Inflammatory macrophage (primary cell): ENCODE measurements around the gene RP9.
"Not testable (repeated sequence)": the region's sequence is repeated elsewhere in the genome, so short reads cannot be mapped to it uniquely, and the experiment has no call there.

Experiments used
- DNase-seq, 2 donors: peaks; one replicate each; pipeline ENCODE4 v3.0.0-alpha.2; 2020 to 2022

RP9 gene

DNA sequence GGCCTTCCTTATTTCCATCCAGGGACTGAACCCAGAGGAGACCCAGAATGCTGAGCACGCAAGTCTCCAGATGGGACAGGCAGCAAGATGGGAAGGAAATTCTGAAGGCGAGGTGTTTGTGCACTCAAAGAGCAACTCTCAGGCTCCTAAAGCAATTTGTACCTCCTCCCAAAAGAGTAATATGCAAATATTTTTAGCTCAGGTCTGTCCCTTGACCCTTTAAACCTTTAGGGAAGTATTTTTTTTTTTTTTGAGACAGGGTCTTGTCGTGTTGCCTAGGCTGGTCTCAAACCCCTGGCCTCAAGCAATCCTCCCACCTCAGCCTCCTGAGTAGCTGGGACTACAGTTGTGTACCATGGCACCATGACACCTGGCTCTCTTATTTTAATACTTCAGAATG lies 8.4 kb downstream of the RP9 start:
- no peak for DNase-seq

DNA sequence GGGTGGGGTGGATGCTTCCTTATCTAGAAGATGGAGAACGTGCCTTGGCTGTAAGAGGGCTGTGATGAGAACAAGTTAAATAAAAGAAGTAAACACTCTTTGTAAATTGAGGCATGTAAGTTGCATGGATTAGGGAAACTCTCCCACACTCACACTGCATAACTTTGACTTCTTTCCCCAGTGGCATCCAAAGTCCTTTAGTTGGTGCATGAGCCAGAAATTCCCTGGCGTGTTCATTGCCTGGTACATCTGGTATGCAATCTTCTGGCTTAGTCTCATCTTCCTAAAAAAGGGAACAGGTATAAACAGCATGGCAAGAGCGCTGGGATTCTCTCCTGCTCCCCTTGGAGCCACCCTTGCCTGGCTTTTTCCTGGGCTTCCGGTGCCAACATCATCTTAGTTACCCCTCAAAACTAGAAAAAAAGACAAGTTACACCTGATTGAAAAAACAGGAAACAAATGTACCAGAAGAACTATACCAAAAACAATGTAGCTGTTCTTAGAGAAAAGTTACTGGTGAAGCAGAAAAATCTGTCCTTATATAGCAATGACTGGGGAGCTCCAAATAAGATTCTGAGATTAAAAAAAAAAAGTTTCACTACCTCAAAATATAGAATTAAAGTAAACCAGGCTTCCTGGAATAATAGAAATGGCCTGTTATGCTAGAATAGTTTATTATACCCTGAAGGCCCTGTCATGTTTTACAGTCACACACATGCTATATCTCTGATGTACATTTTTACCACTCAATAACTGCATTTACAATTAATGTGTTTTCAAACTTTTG lies 9.9 kb downstream of the RP9 start:
- no peak for DNase-seq

DNA sequence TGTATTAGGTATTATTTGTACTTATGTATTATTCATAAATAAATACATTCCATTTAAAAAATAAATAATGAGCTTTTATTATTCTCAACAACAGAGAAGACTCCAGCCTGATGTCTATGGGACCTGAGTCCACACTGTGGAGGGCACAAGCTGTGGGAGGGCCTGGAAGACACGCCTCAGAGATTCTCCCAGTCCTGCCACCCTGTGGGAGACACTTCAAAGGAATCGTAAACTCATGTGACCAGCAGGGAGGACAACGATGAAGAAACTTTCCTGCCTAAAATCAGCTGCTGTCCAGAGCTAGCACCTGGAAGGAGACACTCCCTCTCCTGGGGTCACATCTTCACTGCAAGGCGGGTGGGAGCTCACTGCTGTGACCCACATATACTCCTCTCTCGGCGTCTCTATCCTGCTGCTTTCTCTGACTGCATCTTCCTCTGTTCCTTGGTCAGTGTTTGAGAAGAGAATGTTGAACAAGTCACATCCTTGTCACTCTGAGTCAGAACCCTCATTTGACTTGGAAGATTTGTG lies 14.4 kb downstream of the RP9 start:
- DNase-seq, result not testable (repeated sequence)

DNA sequence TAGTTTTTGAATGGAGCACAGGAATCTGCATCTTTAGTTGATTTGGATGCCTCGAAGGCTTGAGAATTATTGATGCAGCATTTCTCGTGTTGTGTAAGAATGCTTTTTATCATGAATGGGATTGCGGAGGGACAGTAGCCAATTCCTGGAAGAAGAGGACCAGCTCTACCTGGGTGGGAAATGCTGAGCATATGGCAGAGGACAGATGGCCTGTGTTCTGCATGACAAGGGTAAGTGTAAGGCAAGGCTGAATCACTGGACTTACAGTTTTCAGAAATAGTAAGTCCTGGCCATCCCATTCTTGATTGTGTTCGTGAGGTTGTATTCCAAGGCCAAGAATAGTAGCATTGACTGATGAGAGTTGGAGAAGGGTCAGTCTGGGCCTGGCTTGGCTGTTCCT lies 15.9 kb downstream of the RP9 start:
- DNase-seq, result no peak

DNA sequence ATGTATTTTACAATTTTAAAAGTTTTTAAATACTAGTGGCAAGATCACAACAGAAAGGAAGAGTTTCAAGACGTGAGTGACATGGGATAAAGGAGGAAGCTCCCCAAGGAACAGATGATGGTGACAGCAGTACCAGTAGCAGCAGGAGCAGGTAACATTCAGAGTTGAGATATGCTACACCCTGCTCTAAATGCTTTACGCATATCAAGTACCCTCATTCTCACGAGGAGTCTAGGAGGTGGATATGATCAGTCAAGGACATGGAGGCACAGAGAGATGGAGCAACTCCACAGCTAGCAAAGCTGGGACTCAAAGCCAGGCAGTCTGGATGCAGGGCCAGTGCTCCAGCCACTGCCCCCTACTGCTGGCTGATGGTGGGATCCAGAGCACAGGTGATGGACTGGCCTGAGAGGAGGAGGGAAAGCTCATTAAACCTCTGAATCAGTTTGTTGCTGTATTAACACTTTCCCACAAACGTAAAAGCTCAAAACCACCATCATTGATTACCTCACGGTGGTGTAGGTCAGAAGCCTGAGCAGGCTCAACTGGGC lies 17.5 kb downstream of the RP9 start:
- no peak for DNase-seq

DNA sequence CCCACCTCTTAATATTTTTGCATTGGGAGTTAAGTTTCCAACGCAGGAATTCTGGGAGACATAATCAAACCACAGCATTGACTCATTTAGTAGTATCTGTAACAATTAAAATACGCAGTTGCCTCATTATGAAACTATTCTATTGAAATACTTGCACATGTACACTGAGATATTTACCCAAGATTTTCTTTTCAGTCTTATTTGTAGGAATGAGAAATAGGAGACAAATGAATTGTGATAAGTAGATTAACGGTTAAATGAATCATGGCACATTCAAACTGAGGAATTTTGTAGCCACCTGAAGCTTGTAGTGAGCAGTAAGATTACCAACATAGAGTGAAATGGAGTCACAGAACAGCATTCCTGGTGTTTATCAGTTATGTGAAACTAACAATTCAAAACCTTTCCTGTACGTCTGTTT lies 18.1 kb downstream of the RP9 start:
- no peak for DNase-seq

DNA sequence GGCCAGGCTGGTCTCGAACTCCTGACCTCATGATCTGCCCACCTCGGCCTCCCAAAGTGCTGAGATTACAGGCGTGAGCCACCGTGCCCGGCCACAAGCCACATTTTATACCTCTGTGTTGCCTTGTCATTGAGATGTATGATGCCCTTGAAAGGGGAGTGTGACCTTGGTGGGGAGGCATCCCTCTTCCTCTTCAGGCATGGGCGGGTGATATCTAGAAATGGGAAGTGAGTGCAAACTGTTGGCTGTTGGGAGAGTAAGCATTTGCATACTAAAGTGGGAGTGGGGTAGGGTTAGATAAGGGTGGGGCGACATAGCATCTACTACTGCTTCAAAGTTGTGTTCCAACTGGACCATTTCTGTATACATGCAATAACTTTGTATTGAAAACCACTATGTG lies 20.1 kb downstream of the RP9 start:
- DNase-seq, result no peak

DNA sequence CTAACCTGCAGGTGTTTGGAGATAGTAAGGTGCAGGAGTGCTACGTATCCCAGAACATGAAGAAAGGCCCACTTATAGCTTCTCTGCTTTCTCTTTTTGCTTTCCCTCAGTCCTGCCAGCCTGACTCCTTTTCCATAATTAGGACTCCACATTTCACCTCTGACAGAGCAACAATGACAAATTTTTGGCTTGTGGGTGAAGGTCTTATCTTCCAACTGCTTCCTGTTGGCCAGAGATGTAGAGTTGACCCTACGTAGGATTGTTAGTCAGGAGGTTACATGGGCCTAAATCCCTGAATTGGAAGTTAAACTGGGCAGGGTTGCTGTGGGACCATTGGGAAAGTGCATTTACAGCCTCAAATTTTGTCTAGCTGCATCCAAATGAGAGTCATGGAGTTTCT lies 21.3 kb downstream of the RP9 start:
- DNase-seq, result no peak

DNA sequence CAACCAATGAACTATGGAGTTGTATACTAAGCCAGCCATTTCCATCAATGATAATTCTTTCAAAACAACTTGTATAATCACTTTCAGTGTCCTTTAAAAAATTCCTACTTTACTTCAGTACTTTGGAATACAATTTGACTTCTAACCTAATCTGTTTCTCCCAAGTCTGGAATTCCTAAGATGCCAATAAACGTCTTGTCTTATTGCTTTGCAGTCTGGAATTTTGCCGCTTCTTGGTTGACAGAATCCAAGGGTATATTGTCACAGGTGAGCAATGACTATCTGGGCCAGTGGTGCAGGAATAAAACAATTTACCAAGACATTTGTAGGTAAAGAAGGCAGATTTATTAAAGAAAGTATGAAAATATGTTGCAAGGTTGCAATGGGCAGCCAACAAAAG lies 21.8 kb downstream of the RP9 start:
- DNase-seq, result no peak

DNA sequence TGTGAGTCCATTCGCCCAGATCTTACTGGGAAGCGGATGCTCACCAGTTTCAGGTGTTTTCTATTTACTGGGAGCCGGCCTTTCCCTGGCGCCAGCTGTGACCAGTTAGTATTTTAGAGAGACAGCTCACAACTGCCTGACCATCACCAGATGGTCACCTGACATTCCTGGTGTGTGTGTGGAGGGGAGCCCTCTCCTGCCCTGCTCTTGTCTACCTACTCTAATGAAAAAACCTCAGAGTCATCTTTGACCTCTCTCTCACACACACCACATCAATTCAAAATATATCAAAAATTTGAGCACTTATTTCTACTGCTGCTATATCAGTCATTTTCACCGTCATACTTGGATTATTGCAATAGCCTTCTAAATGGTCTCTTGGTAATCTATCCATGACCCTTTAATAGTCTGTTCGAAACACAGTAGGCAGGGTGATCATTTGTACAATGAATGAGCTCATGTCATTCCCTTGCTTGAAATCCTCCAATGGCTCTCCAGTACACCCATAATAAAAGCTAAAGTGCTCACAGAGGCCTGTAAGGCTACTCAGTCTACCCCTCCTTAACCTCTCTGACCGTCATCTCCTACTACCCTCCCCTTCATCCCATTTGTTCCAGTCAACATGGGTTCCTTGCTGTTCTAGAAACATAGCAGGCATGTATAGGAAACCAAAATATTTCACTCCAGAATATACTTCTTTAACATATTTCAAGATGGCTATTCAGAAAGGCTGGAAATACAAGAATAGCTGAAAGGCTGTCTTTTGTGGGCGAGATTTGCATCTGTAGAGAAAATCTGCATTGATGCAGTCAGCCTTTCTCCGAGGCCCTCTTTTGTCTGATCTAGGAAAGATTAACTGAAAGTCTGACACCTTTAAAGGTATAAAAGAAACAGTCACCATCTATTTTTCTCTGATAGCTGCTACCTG lies 29.2 kb downstream of the RP9 start:
- no peak for DNase-seq

DNA sequence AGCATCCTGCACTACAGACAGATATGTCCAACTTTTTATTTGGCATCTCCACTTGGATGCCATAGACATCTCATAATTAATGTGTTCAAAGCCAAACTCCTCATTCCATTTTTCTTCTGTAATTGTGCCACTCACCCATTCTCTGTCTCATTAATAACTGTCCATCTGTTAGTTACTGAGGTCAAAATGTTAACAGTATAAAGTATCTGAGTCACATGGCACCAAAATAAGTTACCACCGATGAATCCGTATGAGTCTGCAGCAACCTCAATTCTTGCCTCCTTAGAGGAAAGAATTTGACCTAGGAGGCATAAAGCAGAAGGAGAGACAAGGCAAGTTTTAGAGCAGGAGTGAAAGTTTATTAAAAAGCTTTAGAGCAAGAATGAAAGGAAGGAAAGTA lies 30.1 kb downstream of the RP9 start:
- no peak for DNase-seq

DNA sequence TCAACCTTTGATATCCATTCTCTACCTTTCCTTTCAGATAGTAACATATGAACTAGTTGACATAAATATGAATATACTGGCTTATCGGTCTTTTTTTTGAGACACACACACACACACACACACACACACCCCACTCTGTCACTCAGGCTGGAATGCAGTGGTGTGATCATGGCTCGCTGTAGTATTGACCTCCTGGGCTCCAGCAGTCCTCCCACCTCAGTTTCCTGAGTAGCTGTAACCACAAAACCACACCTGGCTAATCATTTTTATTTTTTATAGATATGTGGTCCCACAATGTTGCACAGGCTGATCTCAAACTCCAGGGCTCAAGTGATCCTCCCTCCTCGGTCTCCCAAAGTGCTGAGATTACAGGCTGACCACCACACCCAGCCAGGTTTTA lies 32.5 kb downstream of the RP9 start:
- no peak for DNase-seq

DNA sequence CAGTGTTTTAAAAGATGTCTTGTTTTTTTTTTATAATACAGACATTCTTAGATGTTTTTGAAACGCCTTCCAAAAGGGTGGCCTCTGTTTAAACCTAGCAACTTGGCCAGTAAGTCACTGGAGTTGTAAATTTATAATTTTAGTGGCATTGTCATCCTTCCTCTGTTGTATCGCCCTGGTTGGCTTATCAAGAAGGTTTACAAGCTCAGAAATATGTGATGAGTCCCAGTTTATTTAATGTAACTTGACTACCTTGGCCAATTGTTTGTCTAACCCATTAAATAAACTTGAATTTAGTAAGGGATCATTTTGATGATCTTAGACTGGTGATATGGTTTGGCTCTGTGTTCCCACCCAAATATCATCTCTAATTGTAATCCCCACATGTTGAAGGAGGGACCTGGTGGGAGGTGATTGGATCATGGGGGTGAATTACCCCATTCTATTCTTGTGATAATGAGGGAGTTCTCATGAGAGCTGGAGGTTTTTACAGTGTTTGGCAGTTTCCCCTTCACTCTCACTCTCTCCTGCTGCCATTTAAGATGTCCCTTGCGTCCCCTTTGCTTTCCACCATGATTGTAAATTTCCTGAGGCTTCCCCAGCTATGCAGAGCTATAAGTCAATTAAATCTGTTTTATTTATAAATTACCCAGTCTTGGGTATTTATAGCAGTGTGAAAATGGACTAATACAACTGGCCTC lies 33.2 kb downstream of the RP9 start:
- DNase-seq, result no peak

DNA sequence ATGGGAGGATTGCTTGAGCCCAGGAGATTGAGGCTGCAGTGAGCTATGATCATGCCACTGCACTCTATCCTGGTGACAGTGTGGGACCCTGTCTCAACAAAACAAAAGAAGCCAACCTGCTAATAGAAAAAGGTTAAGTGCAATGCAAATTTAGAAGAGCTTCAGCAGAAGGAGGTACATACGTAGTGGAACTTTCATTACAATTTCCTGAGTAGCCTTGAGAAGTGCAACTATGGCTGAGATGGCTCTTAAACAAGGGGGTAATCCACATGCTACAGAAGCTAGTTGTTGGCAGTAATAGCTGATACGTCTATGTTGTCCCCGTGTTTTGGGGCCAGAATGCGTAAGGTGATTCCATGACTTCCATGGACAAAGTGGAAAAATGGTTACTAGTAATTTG lies 36.0 kb downstream of the RP9 start:
- no peak for DNase-seq

DNA sequence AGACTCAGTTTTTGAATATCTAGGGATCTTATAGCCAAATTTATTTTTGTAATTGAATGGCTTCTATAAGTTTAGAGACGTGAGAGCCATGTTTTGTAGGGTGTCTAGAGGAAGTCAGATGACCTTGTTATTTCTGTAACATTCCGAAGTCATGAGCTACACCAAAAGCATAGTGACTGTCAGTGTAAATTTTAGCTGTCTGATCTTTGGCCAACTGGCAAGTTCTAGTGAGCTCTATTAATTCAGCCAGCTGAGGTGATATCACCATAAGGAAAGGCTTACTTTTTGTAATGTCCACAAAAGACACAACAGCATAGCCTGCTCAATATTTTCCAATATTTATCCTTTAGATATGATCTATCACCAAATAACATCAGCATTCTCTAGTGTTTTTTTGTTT lies 36.7 kb downstream of the RP9 start:
- DNase-seq, result no peak

DNA sequence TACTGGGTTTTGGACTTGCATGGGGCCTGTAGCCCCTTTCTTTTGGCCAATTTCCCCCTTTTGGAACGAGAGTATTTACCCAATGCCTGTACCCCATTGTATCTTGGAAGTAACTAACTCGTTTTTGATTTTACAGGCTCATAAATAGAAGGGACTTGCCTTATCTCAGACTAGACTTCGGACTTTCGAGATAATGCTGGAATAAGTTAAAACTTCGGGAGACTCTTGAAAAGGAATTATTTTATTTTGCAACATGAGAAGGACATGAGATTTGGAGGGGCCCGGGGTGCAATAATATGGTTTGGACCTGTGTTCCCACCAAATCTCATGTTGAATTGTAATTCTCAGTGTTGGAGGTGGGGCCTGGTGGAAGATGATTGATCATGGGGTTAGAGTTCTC lies 38.4 kb downstream of the RP9 start:
- no peak for DNase-seq

DNA sequence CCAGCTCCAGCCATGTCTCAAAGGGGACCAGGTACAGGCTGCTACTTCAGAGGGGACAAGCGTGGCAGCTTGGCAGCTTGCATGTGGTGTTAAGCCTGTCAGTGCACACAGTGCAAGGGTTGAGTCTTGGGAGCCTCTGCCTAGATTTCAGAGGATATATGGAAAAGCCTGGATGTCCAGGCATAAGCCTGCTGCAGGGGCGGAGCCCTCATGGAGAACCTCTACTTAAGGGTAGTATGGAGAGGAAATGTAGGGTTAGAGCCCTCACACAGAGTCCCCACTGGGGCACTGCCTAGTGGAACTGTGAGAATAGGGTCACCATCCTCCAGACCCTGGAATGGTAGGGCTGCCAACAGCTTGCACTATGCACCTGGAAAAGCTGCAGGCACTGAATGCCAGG lies 38.9 kb downstream of the RP9 start:
- DNase-seq, result no peak

DNA sequence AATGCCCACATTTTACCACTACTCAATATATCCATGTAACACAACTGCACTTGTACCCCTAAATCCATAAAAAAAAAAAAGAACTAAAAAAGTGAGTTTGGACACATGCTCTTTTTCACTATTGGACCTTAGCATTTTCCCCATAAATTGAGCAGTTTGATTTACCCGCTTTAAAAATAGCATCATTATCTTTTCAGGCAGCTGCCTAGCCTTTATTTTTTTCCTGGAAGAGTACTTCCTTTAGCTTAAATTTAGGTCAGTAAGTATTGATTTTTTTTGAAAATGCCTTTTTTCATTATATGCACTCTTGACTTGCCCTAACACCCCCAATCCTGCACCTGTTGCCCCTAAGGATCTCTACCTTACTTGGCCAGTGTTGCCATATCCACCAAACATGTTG lies 41.3 kb downstream of the RP9 start:
- no peak for DNase-seq

DNA sequence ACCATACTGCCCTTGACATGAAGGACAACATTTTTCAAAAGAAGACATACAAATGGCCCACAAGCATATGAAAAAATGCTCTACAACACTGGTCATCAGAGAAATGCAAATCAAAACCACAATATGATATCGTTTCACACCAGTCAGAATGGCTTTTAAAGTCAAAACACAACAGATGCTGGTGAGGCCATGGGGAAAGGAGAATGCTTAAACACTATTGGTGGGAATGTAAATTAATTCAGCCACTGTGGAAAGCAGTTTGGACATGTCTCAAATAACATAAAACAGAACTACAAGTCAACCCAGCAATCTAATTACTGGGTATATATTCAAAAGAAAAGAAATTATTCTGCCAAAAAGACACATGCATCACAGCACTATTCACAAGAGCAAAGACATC lies 42.4 kb downstream of the RP9 start:
- DNase-seq, result no peak

DNA sequence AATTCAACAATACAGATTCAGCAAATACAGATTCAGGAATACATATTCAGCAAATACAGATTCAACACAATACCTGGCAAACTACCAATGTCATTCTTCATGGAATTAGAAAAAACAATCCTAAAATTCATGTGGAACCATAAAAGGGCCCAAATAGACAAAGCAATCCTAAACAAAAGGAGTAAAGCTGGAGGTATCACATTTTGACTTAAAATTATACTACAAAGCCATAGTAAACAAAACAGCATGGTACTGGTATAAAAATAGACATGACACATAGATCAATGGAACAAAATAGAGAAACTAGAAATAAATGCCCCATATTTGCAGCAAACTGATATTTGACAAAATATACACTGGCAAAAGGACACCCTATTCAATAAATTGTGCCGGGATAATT lies 43.2 kb downstream of the RP9 start:
- DNase-seq, result no peak

DNA sequence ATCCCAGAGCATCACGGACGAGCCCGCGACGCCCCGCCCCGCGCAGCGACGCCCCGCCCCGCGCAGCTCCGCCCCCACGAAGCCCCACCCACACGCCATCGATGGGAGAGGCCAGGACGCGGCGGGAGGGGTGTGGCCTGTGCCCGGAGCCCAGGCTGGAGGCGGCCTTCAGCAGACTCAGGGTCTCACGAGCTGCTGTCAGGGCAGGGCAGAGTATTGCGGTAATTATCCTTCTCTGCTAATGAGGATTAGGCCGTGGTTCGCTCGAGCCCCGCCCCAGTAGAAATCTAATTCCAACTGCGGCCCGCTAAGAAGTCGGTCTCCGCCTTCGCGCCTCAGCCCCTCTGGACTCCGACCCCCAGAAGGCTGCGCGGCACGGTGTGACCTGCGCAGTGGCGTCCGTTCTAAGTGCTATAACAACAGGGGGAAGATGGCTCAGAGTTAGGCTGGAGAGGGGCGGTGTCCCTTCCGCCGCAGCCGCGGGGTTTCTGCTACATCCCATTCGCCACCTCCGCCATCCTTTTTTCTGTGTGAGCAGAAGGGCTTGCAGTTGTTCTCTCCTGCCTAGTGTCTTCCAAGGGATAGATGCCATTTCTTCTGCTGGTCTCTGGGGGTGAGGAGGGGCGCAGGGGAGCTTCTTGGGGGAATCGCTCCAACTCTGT lies 46.3 kb downstream of the RP9 start:
- peak; percentile 93 to 95 for DNase-seq
